ENCODE data around the gene NUDC. TPM values are rescaled to one million over a fixed set of nuclear protein-coding genes. Genes with fewer than 3 reads are reported as not detected.

Gene NUDC
- total and polyA plus RNA-seq, 5 donors from 2014 or later, result 41.2 to 93.4 (median 82.0) TPM

DNA sequence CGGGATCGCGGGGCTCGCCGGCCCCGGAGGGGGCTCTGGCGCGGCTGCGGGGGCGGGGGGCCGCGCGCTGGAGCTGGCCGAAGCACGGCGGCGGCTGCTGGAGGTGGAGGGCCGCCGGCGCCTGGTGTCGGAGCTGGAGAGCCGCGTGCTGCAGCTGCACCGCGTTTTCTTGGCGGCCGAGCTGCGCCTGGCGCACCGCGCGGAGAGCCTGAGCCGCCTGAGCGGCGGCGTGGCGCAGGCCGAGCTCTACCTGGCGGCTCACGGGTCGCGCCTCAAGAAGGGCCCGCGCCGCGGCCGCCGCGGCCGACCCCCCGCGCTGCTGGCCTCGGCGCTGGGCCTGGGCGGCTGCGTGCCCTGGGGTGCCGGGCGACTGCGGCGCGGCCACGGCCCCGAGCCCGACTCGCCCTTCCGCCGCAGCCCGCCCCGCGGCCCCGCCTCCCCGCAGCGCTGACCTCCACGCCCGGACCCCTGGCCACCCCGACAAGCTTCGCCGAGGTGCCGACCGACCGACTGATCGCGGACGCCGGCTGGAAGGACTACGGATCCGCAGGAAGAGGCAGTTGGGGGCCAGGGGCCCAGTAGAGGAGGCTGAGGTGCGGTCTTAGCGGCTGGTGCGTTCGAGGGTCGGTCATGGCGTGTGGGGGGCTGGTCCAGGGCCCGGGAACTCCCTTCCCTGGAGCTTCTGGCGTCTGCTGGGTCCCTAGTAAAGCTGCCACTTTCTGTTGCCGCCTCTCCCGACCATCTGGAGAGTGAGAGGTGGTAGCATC lies 72.7 kb downstream of the NUDC start:
- H3K27me3 ChIP-seq (ENCODE audit: control insufficient read depth, insufficient read depth, low read length), result peaks cover 29% of the 10 kb centered on the region
- peaks cover 16% of the 10 kb centered on the region for H3K4me1 ChIP-seq (ENCODE audit: control insufficient read depth, insufficient read depth, low read length, poor library complexity, severe bottlenecking)
- H3K9me3 ChIP-seq (ENCODE audit: control insufficient read depth in 2 of 2, low read length in 2 of 2), result no peaks in the 10 kb centered on the region
- H3K36me3 ChIP-seq (ENCODE audit: control insufficient read depth, insufficient read depth, low read length), result no peaks in the 10 kb centered on the region
- peaks cover 0 to 28% (median 13%) of the 10 kb centered on the region in 4 donors for H3K4me1 Mint-ChIP-seq
- H3K27ac ChIP-seq (ENCODE audit: insufficient read depth, low read length, poor library complexity, severe bottlenecking), result no peak overlapping the region
- peak overlapping the region; percentile 80 to 88 (median 84) for H3K4me3 Mint-ChIP-seq
- H3K36me3 Mint-ChIP-seq, result no peaks in the 10 kb centered on the region
- H3K27me3 Mint-ChIP-seq, result peaks cover 73% of the 10 kb centered on the region
- H3K9me3 Mint-ChIP-seq, result peaks cover 0 to 4% (median 0%) of the 10 kb centered on the region in 7 donors
- H3K27ac Mint-ChIP-seq, result peak overlapping the region in 1 of 3 donors; percentile 9
- H3K4me3 ChIP-seq (ENCODE audit: low read depth, low read length), result no peak overlapping the region
- ATAC-seq (ENCODE audit: low read depth in 2 of 2) (peak in 1 of 2 donors; percentile 13), DNase-seq (peak; percentile 11 to 40 (median 28))

DNA sequence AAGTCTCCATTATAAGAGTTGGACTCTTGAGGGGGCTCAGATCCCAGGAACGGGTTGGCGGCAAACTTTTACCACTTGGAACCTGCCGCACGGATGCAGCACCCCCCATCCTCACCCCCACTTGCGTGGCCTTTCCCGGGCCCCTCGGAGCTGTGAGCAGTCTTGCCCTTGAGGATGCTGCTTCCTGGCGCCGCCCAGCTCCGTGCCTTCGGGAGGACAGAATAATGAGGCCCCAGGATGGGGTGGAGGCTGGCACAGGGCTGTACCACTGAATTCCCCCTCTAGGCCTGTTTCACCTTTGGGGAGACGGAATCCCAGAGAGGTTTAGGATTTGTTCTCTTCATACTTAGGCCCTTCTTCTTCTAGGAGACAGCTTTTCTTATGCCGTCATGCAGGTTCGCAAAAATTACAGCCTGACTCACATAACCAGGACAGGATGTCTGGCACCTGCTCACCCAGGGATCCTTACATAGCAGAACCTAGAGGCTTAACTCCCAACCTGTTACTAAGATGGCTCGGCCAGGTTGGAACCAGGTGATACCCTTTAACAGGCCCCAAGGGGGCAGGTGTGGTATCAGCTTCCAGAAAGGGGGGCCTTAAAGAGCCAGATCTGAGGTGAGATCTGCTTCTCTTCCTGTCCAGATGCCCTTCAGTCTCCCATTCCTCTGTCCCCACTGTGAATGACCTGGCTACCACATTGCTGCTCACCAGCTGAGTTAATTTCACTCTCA lies 73.4 kb downstream of the NUDC start:
- H3K36me3 ChIP-seq (ENCODE audit: control insufficient read depth, insufficient read depth, low read length), result no peaks in the 10 kb centered on the region
- peaks cover 76% of the 10 kb centered on the region for H3K27me3 Mint-ChIP-seq
- H3K36me3 Mint-ChIP-seq, result no peaks in the 10 kb centered on the region
- H3K4me3 Mint-ChIP-seq, result peak overlapping the region; percentile 80 to 88 (median 84)
- H3K27ac Mint-ChIP-seq, result peak overlapping the region in 1 of 3 donors; percentile 32
- no peaks in the 10 kb centered on the region for H3K9me3 ChIP-seq (ENCODE audit: control insufficient read depth in 2 of 2, low read length in 2 of 2)
- H3K4me1 ChIP-seq (ENCODE audit: control insufficient read depth, insufficient read depth, low read length, poor library complexity, severe bottlenecking), result peaks cover 16% of the 10 kb centered on the region
- no peak overlapping the region for H3K4me3 ChIP-seq (ENCODE audit: low read depth, low read length)
- H3K27ac ChIP-seq (ENCODE audit: insufficient read depth, low read length, poor library complexity, severe bottlenecking), result no peak overlapping the region
- H3K27me3 ChIP-seq (ENCODE audit: control insufficient read depth, insufficient read depth, low read length), result peaks cover 29% of the 10 kb centered on the region
- H3K4me1 Mint-ChIP-seq, result peaks cover 0 to 28% (median 13%) of the 10 kb centered on the region in 4 donors
- H3K9me3 Mint-ChIP-seq, result peaks cover 0 to 4% (median 0%) of the 10 kb centered on the region in 7 donors
- ATAC-seq (ENCODE audit: low read depth in 2 of 2) (no peak), DNase-seq (no peak)

DNA sequence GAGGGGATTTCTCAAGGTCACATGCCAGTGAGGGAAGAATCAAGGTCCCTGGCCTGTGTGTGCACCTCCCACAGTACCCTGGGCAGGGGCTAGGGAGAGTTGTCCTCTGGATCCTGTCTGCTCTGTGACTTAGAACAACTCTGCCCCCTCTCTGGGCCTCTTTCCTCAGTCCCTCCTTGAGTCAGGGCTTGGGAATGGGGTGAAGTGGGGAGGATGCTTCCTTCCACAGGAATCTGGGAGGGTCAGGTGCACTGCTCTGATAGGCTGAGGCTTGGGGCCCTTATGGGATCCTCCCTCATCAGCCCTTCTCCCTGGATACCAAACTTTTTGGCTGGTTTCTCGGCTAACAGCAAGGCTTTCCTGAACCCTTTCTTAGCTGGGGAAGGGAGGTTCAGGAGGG lies 74.5 kb downstream of the NUDC start:
- H3K27me3 ChIP-seq (ENCODE audit: control insufficient read depth, insufficient read depth, low read length), result peaks cover 28% of the 10 kb centered on the region
- peaks cover 16% of the 10 kb centered on the region for H3K4me1 ChIP-seq (ENCODE audit: control insufficient read depth, insufficient read depth, low read length, poor library complexity, severe bottlenecking)
- H3K9me3 Mint-ChIP-seq, result peaks cover 0 to 4% (median 0%) of the 10 kb centered on the region in 7 donors

More for the DNA sequence above, 74.5 kb downstream of the NUDC start:
- ATAC-seq (ENCODE audit: low read depth in 2 of 2), result no peak
- Mint-ChIP-seq H3K36me3 (no peaks in the 10 kb centered on the region), H3K4me1 (peaks cover 0 to 26% (median 13%) of the 10 kb centered on the region in 4 donors), H3K27me3 (peaks cover 71% of the 10 kb centered on the region), H3K4me3 (peak overlapping the region in 2 of 4 donors; percentile 8 to 85), H3K27ac (no peak overlapping the region)
- no peak overlapping the region for H3K27ac ChIP-seq (ENCODE audit: insufficient read depth, low read length, poor library complexity, severe bottlenecking)
- no peak overlapping the region for H3K4me3 ChIP-seq (ENCODE audit: low read depth, low read length)
- H3K36me3 ChIP-seq (ENCODE audit: control insufficient read depth, insufficient read depth, low read length), result no peaks in the 10 kb centered on the region
- H3K9me3 ChIP-seq (ENCODE audit: control insufficient read depth in 2 of 2, low read length in 2 of 2), result no peaks in the 10 kb centered on the region
- no peak for DNase-seq

Other genes starting within 250 kb of the NUDC start
- 139 TPM for gene ARID1A, start 225.7 kb upstream of the NUDC start, total RNA-seq
- 10 to 100 TPM in 3 of 4 donors, 1 to 10 TPM in 1; 9.5 to 13.4 (median 13.0) TPM for gene ARID1A, start 225.7 kb upstream of the NUDC start, polyA plus RNA-seq
- 8.6 TPM for gene PIGV, start 133.8 kb upstream of the NUDC start, total RNA-seq
- 10 to 100 TPM in 2 of 4 donors, 1 to 10 TPM in 2; 8.3 to 13.2 (median 9.8) TPM for gene PIGV, start 133.8 kb upstream of the NUDC start, polyA plus RNA-seq
- gene ZDHHC18, start 95.1 kb upstream of the NUDC start, total RNA-seq, result 73.6 TPM
- 10 to 100 TPM in 2 of 4 donors, 1 to 10 TPM in 2; 4.4 to 14.8 (median 10.3) TPM for gene ZDHHC18, start 95.1 kb upstream of the NUDC start, polyA plus RNA-seq
- gene SFN, start 58.6 kb upstream of the NUDC start, total RNA-seq, result 1.3 TPM
- gene SFN, start 58.6 kb upstream of the NUDC start, polyA plus RNA-seq, result not detected
- 45.5 TPM for gene GPN2, start 31.5 kb upstream of the NUDC start, total RNA-seq
- gene GPN2, start 31.5 kb upstream of the NUDC start, polyA plus RNA-seq, result 10 to 100 TPM; 12.1 to 32.1 (median 20.5) TPM
- 26.7 TPM for gene GPATCH3, start 21.3 kb upstream of the NUDC start, total RNA-seq
- gene GPATCH3, start 21.3 kb upstream of the NUDC start, polyA plus RNA-seq, result 10 to 100 TPM; 14.0 to 19.0 (median 17.6) TPM
- gene NR0B2, start 7.8 kb upstream of the NUDC start, total RNA-seq, result not detected
- gene NR0B2, start 7.8 kb upstream of the NUDC start, polyA plus RNA-seq, result not detected
- gene KDF1, start 38.7 kb downstream of the NUDC start, total RNA-seq, result 0.54 TPM
- 1 to 10 TPM in 3 of 4 donors, under 1 TPM in 1; 0.91 to 3.9 (median 3.2) TPM for gene KDF1, start 38.7 kb downstream of the NUDC start, polyA plus RNA-seq
- gene TRNP1, start 71.9 kb downstream of the NUDC start, total RNA-seq, result not detected
- not detected for gene TRNP1, start 71.9 kb downstream of the NUDC start, polyA plus RNA-seq
- gene TENT5B, start 91.1 kb downstream of the NUDC start, total RNA-seq, result not detected
- not detected for gene TENT5B, start 91.1 kb downstream of the NUDC start, polyA plus RNA-seq
- 32.3 TPM for gene SLC9A1, start 233.4 kb downstream of the NUDC start, total RNA-seq
- gene SLC9A1, start 233.4 kb downstream of the NUDC start, polyA plus RNA-seq, result 1 to 10 TPM; 5.4 to 8.7 (median 7.0) TPM